ENCODE data around the gene PAX2.

Gene PAX2

GRCh38 chr10:100769481-100769880 lies 24.1 kb downstream of the PAX2 start:
- H3K27ac ChIP-seq, result no peak overlapping the region
- no peak for TF ChIP-seq CTCF (IDR thresholded peaks at IDR 0.05)
- TF ChIP-seq ZFX (IDR thresholded peaks at IDR 0.05; ENCODE audit: borderline replicate concordance), result no peak

- TF ChIP-seq ZFX (IDR thresholded peaks at IDR 0.05; ENCODE audit: borderline replicate concordance) (no peak), CTCF (IDR thresholded peaks at IDR 0.05) (no peak)
- no peak overlapping the region for H3K27ac ChIP-seq
Measured at GRCh38 chr10:100773646-100774045, 28.3 kb downstream of the PAX2 start.

GRCh38 chr10:100774223-100774622 lies 28.8 kb downstream of the PAX2 start:
- H3K27ac ChIP-seq, result no peak overlapping the region
- TF ChIP-seq ZFX (IDR thresholded peaks at IDR 0.05; ENCODE audit: borderline replicate concordance) (no peak), CTCF (IDR thresholded peaks at IDR 0.05) (no peak)

GRCh38 chr10:100774876-100775275 lies 29.5 kb downstream of the PAX2 start:
- no peak overlapping the region for H3K27ac ChIP-seq
- no peak for TF ChIP-seq CTCF (IDR thresholded peaks at IDR 0.05)
- no peak for TF ChIP-seq ZFX (IDR thresholded peaks at IDR 0.05; ENCODE audit: borderline replicate concordance)

- no peak for TF ChIP-seq ZFX (IDR thresholded peaks at IDR 0.05; ENCODE audit: borderline replicate concordance)
- no peak for TF ChIP-seq CTCF (IDR thresholded peaks at IDR 0.05)
- no peak overlapping the region for H3K27ac ChIP-seq
Measured at GRCh38 chr10:100775386-100775785, 30.0 kb downstream of the PAX2 start.

- TF ChIP-seq ZFX (IDR thresholded peaks at IDR 0.05; ENCODE audit: borderline replicate concordance) (no peak), CTCF (IDR thresholded peaks at IDR 0.05) (no peak)
- H3K27ac ChIP-seq, result no peak overlapping the region
Measured at GRCh38 chr10:100775871-100776270, 30.5 kb downstream of the PAX2 start.

- no peak overlapping the region for H3K27ac ChIP-seq
- TF ChIP-seq ZFX (IDR thresholded peaks at IDR 0.05; ENCODE audit: borderline replicate concordance) (no peak), CTCF (IDR thresholded peaks at IDR 0.05) (no peak)
Measured at GRCh38 chr10:100776671-100777070, 31.3 kb downstream of the PAX2 start.
